ENCODE results near the gene TOP3B. TPM values are rescaled to one million over a fixed set of nuclear protein-coding genes. Genes with fewer than 3 reads are reported as not detected.

TOP3B gene
- total RNA-seq, 4 donors from 2014 or later: 28.2 to 113 (median 35.1) TPM

DNA sequence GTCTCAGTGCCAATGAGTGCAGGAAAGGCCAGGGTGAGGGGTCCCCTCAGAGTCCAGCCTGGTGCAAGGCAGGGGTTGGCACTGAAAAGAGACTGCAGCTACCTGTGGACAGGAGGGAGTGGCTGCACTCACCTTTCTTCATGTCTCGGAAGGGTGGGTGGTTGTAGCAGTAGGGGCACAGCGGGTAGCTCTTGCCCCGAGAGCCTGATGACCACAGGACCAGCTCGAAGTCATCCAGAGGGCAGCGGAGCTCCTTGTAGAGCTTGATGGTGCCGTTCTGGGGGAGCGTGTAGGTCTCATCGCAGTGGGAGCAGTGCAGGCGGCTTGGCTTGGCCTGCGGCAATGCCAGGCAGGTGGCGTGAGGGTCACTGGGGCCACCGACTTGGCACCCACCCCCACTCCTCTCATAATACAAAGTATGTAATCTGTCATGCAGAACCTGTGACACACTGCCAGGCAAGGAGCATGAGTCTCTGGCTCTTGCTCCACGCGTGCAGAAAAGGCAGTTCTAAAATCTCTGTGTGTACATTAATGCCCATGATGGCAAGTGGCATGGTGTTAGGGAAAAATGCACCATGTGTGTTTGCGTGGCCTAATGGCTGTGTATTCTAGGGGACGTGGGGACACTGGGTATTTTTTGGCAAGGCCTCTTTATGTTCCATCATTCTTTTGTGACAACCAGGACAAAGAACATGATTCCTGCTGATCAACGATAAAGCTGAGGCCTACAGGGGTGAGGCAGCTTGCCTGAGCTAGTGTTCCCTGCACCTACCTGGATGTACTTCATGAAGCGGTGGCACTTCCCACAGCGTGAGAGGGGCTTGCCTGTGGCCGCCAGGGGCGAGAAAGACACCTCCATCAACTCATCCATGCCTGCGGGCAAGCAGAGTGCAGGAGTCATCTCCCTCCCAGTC lies 24.0 kb downstream of the TOP3B start:
- TF ChIP-seq POLR2AphosphoS5 (IDR thresholded peaks at IDR 0.05) (no peak), POLR2A (IDR thresholded peaks at IDR 0.05) (no peak), EP300 (IDR thresholded peaks at IDR 0.05) (no peak)
- TF ChIP-seq, protein P1, sequence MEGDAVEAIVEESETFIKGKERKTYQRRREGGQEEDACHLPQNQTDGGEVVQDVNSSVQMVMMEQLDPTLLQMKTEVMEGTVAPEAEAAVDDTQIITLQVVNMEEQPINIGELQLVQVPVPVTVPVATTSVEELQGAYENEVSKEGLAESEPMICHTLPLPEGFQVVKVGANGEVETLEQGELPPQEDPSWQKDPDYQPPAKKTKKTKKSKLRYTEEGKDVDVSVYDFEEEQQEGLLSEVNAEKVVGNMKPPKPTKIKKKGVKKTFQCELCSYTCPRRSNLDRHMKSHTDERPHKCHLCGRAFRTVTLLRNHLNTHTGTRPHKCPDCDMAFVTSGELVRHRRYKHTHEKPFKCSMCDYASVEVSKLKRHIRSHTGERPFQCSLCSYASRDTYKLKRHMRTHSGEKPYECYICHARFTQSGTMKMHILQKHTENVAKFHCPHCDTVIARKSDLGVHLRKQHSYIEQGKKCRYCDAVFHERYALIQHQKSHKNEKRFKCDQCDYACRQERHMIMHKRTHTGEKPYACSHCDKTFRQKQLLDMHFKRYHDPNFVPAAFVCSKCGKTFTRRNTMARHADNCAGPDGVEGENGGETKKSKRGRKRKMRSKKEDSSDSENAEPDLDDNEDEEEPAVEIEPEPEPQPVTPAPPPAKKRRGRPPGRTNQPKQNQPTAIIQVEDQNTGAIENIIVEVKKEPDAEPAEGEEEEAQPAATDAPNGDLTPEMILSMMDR (IDR thresholded peaks at IDR 0.05): no peak
- Histone ChIP-seq H3K4me1 (no peaks in the 10 kb centered on the region), H3K4me3 (no peak overlapping the region), H3K27ac (no peak overlapping the region), H3K36me3 (peaks cover 50% of the 10 kb centered on the region), H3K9me3 (no peaks in the 10 kb centered on the region), H3K27me3 (no peaks in the 10 kb centered on the region)
- 89% methylated on average over 22 of the region's 22 CpGs for WGBS
- no peak for DNase-seq (ENCODE audit: low spot score in 2 of 2)

DNA sequence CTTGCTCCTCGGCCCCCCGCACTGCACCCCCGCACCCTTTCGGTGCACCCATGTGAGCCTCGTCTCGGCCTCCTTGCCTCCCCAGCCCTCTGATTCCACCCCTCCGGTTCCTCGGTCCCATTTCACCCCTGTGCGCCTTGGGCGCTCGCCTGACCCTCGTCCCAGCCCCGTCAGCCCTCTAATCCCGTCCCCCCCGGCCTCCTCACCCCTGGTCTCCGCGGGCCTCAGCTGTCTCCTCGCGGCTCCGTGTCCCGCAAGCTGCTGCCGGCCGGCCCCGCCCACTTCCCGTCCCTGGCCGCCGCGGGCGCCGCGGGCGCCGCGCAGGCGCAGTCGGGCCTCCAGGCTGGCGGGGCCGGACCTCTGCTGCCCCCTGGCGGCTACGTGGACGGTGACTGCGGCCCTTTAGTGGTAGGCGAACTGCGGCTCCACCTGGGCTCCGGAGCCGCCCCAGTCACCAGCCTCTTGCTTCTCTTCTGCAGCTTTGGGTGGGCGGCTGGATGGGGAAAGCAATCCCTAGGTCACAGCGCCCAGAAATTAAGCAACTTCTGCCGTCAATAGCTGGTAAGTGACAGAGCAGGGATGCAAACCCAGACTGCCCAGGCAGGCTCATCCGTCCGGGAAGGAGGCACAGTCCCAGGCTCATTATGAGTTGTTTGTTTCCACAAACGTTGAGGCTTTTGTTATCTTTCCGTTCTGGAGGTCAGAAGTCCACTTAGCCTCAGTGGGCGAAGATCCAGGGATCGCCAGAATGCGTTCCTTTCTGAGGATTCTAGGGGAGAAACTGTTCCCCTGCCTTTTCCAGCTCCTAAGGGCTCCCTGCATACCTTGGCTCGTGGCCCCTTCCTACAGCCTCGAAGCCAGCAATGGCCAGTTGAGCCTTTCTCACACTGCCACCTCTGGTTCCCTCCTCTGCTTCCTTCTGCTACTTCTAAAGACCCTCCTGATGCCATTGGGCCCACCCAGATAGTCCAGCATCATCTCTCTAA lies 29.7 kb downstream of the TOP3B start, which contains the start of gene PPM1F:
Gene PPM1F (minus strand): TSS at position 263 of the 986 bp plus-strand sequence. CDS start 6,800 bp downstream, outside the sequence.
- no peaks in the 10 kb centered on the region for H3K27me3 ChIP-seq
- 19% methylated on average over 35 of the region's 58 CpGs for WGBS
- TF ChIP-seq, protein P1 (IDR thresholded peaks at IDR 0.05): peak; percentile 90 to 97
- TF ChIP-seq EP300 (IDR thresholded peaks at IDR 0.05): no peak
- peaks cover 43% of the 10 kb centered on the region for H3K4me1 ChIP-seq
- peaks cover 1% of the 10 kb centered on the region for H3K36me3 ChIP-seq
- H3K4me3 ChIP-seq: peak within 1 kb of the TSS; percentile 72
- no peaks in the 10 kb centered on the region for H3K9me3 ChIP-seq
- H3K27ac ChIP-seq: peak within 1 kb of the TSS; percentile 71
- peak; percentile 88 to 92 for DNase-seq (ENCODE audit: low spot score in 2 of 2)

DNA sequence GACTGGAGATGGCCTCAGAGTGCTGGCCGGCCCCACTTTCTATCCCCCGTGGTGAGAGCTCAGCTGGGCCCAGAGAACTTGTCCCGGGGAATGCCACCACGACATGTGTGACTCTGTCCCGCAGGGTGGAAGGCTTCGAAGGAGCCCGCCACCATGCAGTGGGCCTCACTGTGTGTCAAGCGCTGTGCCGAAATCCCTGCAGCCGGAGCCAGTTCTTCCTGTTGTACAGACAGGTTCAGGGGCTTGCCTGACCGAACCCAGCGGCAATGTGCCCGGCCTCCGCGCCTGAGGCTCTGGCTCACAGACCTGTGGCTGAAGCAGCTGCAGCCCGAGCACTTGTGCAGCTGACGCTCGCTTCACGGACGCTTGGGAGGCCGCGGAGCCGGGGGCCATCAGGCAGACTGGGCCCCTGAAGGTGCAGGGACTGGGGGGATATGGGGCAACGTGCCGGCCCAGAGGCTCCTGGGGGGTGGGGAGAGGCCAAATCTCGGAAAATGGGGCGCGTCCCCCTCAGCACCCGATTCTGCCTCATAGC lies 30.6 kb downstream of the TOP3B start:
- 4% methylated on average over 20 of the region's 29 CpGs for WGBS
- DNase-seq (ENCODE audit: low spot score in 2 of 2): no peak
- H3K9me3 ChIP-seq: no peaks in the 10 kb centered on the region
- H3K4me3 ChIP-seq: peak overlapping the region; percentile 72
- H3K36me3 ChIP-seq: no peaks in the 10 kb centered on the region
- no peaks in the 10 kb centered on the region for H3K27me3 ChIP-seq
- peaks cover 51% of the 10 kb centered on the region for H3K4me1 ChIP-seq
- peak overlapping the region; percentile 71 for H3K27ac ChIP-seq
- TF ChIP-seq, protein P1 (IDR thresholded peaks at IDR 0.05): no peak
- TF ChIP-seq EP300 (IDR thresholded peaks at IDR 0.05) (no peak), POLR2A (IDR thresholded peaks at IDR 0.05) (no peak), POLR2AphosphoS5 (IDR thresholded peaks at IDR 0.05) (no peak)

DNA sequence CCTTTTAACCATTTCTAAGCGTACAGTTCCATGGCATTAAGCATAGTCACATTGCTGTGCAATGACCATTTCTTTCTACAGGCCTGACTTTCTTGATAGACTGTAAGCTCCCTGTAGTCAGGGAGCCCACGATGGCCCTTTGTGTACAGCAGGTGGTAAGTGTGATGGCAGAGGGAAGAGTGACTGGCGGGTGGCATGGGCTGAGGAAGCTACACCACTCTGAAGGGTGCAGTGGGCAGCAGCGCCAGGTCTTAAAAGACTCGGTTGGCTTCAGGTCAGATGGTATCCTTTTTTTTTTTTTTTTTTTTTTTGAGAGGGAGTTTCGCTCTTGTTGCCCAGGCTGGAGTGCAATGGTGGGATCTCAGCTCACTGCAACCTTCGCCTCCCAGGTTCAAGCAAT lies 31.5 kb downstream of the TOP3B start:
- 88% methylated on average over 7 of the region's 7 CpGs for WGBS
- peaks cover 60% of the 10 kb centered on the region for H3K4me1 ChIP-seq
- no peak overlapping the region for H3K4me3 ChIP-seq
- no peaks in the 10 kb centered on the region for H3K9me3 ChIP-seq
- no peak overlapping the region for H3K27ac ChIP-seq
- TF ChIP-seq POLR2AphosphoS5 (IDR thresholded peaks at IDR 0.05) (no peak), POLR2A (IDR thresholded peaks at IDR 0.05) (no peak), EP300 (IDR thresholded peaks at IDR 0.05) (no peak)
- TF ChIP-seq, protein P1 (IDR thresholded peaks at IDR 0.05): no peak
- peaks cover under 1% of the 10 kb centered on the region for H3K36me3 ChIP-seq
- no peaks in the 10 kb centered on the region for H3K27me3 ChIP-seq
- DNase-seq (ENCODE audit: low spot score in 2 of 2): no peak
